GM10266 (cell line): ENCODE data around the gene HARS1.
"Not testable (repeated sequence)": the region's sequence is repeated elsewhere in the genome, so short reads cannot be mapped to it uniquely, and the experiment has no call there.

Experiments
- DNase-seq: peaks from one replicate; pipeline ENCODE4 v3.0.0; 2012; ENCODE audit errors: extremely low spot score
- TF ChIP-seq, protein P1 (sequence below): IDR thresholded peaks from 2 replicates; pipeline ENCODE4 v1.5.1; 2012; ENCODE audit warnings: mild to moderate bottlenecking, low read depth; ENCODE audit not compliant: control insufficient read depth, insufficient read depth; ENCODE audit errors: missing control alignments

Gene HARS1

DNA sequence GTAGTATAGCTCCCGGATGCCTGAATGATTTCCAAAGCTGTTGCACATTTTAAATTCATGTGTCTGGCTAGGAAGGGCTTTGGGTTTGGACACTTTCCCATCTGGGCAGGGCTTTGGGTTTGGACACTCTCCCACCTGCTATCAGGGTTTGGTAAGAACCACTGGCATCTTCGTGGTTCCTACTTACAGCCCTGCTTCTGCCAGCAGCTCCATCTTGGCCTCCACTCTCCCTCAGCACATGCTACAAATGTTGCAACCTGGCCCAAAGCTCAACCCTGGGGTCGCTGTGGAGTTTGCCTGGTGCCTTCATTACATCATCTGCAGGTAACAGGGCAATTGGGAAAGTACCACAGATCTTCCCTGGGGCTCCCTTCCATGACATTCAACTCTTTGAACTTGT is 48.5 kb downstream of the HARS1 start:
- DNase-seq = no peak
- TF ChIP-seq, protein P1, sequence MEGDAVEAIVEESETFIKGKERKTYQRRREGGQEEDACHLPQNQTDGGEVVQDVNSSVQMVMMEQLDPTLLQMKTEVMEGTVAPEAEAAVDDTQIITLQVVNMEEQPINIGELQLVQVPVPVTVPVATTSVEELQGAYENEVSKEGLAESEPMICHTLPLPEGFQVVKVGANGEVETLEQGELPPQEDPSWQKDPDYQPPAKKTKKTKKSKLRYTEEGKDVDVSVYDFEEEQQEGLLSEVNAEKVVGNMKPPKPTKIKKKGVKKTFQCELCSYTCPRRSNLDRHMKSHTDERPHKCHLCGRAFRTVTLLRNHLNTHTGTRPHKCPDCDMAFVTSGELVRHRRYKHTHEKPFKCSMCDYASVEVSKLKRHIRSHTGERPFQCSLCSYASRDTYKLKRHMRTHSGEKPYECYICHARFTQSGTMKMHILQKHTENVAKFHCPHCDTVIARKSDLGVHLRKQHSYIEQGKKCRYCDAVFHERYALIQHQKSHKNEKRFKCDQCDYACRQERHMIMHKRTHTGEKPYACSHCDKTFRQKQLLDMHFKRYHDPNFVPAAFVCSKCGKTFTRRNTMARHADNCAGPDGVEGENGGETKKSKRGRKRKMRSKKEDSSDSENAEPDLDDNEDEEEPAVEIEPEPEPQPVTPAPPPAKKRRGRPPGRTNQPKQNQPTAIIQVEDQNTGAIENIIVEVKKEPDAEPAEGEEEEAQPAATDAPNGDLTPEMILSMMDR = no peak

DNA sequence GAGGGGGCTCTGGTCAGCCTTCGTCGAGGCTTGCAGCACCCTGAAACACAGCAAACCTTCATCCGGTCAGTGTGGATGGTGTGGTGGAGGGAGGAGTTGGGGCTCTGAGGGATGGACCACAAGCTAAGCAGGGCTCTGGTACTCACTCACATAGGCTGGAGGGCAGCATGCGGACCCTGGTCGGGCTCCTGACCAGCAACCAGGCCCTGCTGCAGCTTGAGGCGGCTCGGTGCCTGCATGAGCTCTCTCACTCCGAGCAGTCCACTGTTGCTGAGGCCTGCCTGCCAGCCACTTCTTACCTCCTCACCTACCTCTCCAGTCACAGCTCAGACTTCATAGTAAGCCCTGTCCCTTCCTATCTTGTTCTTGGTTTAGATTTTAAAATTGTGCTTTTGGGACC is 49.5 kb downstream of the HARS1 start:
- TF ChIP-seq, protein P1 = no peak
- DNase-seq = no peak

DNA sequence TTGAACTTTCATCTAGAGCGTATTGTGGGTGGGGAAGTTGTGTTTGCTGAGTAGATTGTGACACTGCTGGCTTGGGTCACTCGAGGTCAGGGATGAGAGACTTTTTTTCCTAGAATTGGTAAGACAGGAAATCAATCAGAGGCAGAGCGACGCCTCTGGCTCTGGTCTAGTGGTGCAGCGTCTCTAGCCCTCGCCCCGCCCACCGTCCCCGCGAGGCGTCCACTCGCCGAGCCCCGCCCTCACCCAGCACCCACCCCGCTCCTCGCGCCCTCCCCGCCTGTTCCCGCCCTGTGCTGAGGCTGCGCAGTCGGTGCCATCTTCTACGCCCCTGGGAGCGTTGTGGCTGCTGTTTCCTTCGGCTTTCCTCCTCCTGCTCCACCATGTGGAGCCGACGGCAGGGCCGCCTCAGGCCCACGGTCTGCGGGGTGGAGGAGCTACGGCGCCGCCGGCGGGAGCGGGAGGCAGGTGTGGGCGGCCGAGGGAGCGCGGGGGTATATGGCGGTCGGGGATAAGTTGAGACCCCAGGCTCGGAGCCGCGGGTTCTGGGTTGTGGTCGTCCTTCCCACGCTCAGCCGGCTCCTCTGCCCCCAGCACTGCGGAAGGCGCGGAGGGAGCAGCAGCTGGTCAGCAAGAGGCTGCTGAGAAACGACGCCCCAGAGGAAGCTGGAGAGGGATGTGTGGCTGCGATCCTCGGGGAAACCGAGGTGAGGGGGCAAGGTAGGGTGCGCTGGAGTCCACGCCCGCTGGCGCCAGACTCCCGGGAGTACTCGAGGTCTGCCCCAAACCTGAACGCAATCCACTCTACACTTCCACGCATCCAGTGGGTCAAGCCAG is 51.8 kb downstream of the HARS1 start, which contains the start of gene TMCO6:
TSS of gene TMCO6 (plus strand) at position 304 of the 834 bp plus-strand sequence. CDS start at position 381, 77 bp downstream.
- DNase-seq = peak; percentile 98
- TF ChIP-seq, protein P1 = peak; percentile 62

DNA sequence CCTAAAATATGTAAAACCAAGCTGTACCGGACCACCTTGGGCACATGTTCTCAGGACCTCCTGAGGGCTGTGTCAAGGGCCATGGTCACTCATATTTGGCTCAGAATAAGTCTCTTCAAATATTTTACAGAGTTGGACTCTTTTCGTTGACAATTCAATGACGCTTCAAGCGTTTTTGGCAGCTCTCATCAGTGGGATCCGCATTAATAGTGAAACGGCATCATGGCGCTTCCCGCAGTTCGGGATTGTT is 52.3 kb downstream of the HARS1 start:
- not testable (repeated sequence) for DNase-seq

DNA sequence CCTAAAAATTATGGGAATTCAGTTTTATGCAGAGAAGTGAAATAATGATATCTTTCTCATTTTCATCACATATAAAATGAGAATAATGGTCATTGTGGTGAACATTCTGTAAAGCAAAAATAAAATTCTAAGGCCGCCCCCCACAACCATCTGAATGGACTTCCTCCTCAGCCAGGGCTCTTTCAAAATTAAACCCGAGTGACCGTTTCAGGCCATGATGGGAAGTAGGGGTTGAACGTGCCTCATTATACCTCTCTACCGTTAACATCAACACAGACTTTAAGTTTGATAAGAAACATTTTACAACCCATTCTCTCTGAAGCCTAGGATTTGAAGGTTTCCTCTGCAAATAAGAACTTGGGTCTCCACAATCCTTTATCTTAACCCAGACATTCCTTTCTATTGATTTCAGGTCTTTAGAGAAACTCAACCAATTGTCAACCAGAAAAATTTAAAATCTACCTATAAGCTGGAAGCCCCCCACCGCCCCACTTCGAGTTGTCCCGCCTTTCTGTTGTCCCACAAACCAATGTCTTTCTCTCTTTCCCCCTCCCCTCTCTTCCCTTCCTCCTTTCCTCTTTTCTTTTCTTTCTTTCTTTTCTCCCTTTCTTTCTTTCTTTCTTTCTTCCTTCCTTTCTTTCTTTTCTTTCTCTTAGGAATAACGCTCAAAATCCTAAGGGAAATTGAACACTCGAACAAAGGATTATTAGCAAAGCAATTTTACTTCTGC is 53.6 kb downstream of the HARS1 start:
- TF ChIP-seq, protein P1 = no peak
- no peak for DNase-seq

DNA sequence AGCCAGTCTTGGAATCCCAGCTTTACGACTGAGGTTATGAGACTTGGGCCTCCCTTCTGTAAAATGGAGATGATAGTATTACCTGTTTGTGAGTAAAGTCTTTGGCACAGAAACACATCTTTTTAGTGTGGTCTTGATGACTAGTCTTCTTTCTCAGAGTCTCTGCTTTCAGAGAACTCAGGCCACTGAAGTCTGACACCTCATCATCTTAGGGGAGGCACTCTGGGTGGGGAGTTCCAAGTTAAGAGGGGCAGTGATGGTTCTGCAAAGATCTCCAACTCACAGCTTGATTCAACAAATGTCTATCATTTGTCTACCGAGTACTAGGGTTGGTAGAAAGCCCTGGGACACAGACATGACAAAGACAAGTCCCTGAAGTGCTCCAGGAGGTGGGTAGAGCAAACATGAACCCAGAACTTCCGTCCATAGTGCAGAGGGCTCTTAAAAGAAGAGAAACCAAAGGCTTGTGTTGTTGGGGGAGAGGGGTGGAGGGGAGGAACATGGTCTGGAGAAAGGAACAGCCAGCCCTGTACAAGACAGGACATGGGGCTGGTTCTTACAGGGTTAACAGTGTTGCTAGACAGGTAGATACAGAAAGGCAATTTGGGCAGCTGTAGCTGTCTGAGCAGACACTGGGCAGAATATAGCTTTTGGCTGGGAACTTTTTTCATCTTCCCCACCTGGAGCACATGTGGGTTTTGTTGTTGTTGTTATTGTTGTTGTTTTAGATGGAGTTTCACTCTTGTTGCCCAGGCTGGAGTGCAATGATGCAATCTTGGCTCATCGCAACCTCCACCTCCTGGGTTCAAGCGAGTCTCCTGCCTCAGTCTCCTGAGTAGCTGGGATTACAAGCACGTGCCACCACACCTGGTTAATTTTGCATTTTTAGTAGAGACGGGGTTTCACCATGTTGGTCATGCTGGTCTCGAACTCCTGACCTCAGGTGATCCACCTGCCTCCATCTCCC is 55.6 kb downstream of the HARS1 start:
- no peak for DNase-seq
- TF ChIP-seq, protein P1 = no peak

DNA sequence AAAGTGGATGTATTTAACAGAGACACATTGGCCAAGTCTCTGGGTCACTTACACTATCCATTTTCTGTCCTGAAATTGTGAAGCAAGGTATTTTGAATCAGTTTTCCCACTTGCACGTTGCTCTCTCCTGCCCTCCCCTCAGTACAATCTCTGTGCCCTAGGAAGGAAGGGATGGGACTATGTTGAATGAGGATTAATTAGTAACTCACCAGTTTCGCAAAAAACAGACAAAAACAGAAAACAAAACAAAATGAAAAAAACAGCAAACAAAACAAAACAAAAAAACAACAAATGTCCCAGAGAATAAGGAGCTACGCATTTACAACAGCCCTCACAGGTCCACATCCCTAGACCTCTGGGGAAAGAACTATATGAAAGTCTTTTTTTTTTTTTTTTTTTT is 57.1 kb downstream of the HARS1 start:
- TF ChIP-seq, protein P1 = no peak
- no peak for DNase-seq
